Lung (tissue), 12 donors: Measurements from ENCODE around the gene ALDH1A3. TPM values are rescaled to one million over a fixed set of nuclear protein-coding genes. Genes with fewer than 3 reads are reported as not detected.

ENCODE experiments used
- ATAC-seq: fragments of 200-7000 bp; cut with Tn5 transposase; one replicate; pipeline ENCODE4 v1.9.1; 2020; ENCODE audit warnings: moderate number of reproducible peaks; ENCODE audit not compliant: insufficient read depth, low FRiP score
- DNase-seq, 3 donors: peaks; one replicate each; pipeline ENCODE4 v3.0.0-alpha.2; 2013 to 2017
- H3K27ac ChIP-seq, 2 donors: one replicate each; pipeline ENCODE4 v1.5.1; 2013; ENCODE audit warnings: mild to moderate bottlenecking in 2 of 2, moderate library complexity in 2 of 2, control low read depth in 1 of 2, inconsistent platforms in 1 of 2, low read depth in 1 of 2, low read length in 1 of 2
- H3K27me3 ChIP-seq, 3 donors: one replicate each; pipeline ENCODE4 v1.5.1; 2013; ENCODE audit warnings: low read length in 2 of 3; ENCODE audit not compliant: control insufficient read depth in 3 of 3, insufficient read depth in 3 of 3
- H3K36me3 ChIP-seq, 4 donors: one replicate each; pipeline ENCODE4 v1.5.1; 2013; ENCODE audit warnings: low read length in 4 of 4, mild to moderate bottlenecking in 1 of 4, moderate library complexity in 1 of 4; ENCODE audit not compliant: control insufficient read depth in 4 of 4, insufficient read depth in 4 of 4
- H3K4me1 ChIP-seq, 5 donors: one replicate each; pipeline ENCODE4 v1.5.1; 2013; ENCODE audit warnings: low read length in 5 of 5, mild to moderate bottlenecking in 2 of 5, moderate library complexity in 1 of 5; ENCODE audit not compliant: control insufficient read depth in 5 of 5, insufficient read depth in 5 of 5
- H3K4me3 ChIP-seq: one replicate; pipeline ENCODE4 v1.5.1; 2013; ENCODE audit warnings: mild to moderate bottlenecking, control low read depth, moderate library complexity
- H3K9ac ChIP-seq, 2 donors: one replicate each; pipeline ENCODE4 v1.5.1; 2013; ENCODE audit warnings: low read length in 2 of 2, control low read depth in 1 of 2; ENCODE audit not compliant: insufficient read depth in 1 of 2
- H3K9me3 ChIP-seq, 4 donors: one replicate each; pipeline ENCODE4 v1.5.1; 2013; ENCODE audit warnings: low read length in 3 of 4, mild to moderate bottlenecking in 1 of 4, moderate library complexity in 1 of 4; ENCODE audit not compliant: control insufficient read depth in 4 of 4, insufficient read depth in 3 of 4
- WGBS, 2 donors: extraction: QIAGEN DNeasy Blood & Tissue Kit; methylation state at CpG; one replicate each; pipeline ENCODE4 v1.1.7; 2013; 5-methylcytosine and 5-hydroxymethylcytosine counted together
- polyA plus RNA-seq, 2 donors: library from polyadenylated mRNA; stranded (reverse); fragments of 200-250 nt; gene quantifications; one replicate each; pipeline ENCODE4 v1.2.1, GENCODE V29; 2013
- total RNA-seq, 2 donors: library from RNA; depleted of rRNA in 1 of 2; stranded (reverse); fragments of >200 nt in 1 of 2; gene quantifications; one replicate each; pipeline ENCODE4 v1.2.1, GENCODE V29; 2014 to 2021
- TF ChIP-seq, protein P1 (sequence below): IDR thresholded peaks from 2 replicates; pipeline ENCODE4 v1.5.1; 2012; ENCODE audit warnings: mild to moderate bottlenecking; ENCODE audit errors: control extremely low read depth, extremely low read depth
- donor health status: control.
- donor health status: control.
- donor health status: Bipolar disorder and iron deficiency.
- donor health status: healthy.
- donor health status: DM: yes; HTN: yes; CAD: no.

The ALDH1A3 gene
- total and polyA plus RNA-seq, 4 donors = 3.0 to 18.7 (median 14.8) TPM

DNA sequence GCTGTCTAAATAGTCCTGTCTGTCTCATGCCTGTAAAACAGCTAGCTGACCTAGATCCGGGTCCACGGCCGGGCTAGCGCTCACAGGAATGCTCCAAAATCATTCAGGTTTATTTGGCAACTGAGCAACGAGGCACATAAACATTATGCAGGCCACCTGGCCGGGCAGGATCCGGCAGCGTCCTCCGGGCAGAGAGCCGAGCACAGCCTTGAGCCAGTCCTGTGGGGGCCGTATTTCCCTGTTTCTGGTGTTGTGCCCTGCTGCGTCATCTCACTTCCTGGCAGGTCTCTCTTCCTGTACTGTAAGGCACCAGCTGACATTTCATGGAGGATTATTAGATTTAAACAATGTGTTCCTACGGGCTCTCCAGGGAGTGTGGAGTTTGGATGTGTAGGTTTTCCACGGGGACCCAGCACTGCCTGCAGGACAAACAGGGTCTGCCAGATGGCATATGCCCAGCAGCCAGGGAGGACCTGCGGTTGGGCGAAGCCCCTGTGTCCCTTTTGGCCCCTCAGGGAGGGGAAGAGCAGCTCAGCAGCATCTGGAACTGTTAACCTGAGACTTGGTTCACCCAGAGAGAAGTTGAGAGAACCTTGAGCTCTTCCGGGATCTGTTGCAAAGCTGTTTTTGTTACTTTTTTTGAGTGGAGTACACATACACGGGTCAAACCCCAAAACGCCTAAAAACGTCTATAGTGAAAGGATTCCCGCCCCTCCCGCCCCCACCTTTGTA lies 23.0 kb downstream of the ALDH1A3 start:
- Histone ChIP-seq H3K27me3 (no peaks in the 10 kb centered on the region), H3K9ac (no peak overlapping the region), H3K4me3 (no peak overlapping the region), H3K27ac (peak overlapping the region; percentile 13 to 66), H3K9me3 (no peaks in the 10 kb centered on the region), H3K4me1 (peaks cover 0 to 23% (median 5%) of the 10 kb centered on the region in 5 donors), H3K36me3 (no peaks in the 10 kb centered on the region)
- 38 to 45% methylated on average over 22 of the region's 22 CpGs for WGBS, 2 donors
- DNase-seq = peak; percentile 86 to 90 (median 87)
- ATAC-seq = peak; percentile 73
- TF ChIP-seq, protein P1, sequence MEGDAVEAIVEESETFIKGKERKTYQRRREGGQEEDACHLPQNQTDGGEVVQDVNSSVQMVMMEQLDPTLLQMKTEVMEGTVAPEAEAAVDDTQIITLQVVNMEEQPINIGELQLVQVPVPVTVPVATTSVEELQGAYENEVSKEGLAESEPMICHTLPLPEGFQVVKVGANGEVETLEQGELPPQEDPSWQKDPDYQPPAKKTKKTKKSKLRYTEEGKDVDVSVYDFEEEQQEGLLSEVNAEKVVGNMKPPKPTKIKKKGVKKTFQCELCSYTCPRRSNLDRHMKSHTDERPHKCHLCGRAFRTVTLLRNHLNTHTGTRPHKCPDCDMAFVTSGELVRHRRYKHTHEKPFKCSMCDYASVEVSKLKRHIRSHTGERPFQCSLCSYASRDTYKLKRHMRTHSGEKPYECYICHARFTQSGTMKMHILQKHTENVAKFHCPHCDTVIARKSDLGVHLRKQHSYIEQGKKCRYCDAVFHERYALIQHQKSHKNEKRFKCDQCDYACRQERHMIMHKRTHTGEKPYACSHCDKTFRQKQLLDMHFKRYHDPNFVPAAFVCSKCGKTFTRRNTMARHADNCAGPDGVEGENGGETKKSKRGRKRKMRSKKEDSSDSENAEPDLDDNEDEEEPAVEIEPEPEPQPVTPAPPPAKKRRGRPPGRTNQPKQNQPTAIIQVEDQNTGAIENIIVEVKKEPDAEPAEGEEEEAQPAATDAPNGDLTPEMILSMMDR = no peak

- ATAC-seq (no peak), DNase-seq (no peak)
- Histone ChIP-seq H3K27ac (no peak overlapping the region), H3K9me3 (no peaks in the 10 kb centered on the region), H3K4me3 (no peak overlapping the region), H3K36me3 (no peaks in the 10 kb centered on the region), H3K9ac (no peak overlapping the region), H3K27me3 (no peaks in the 10 kb centered on the region), H3K4me1 (peaks cover 0 to 23% (median 5%) of the 10 kb centered on the region in 5 donors)
- WGBS, 2 donors = 71 to 84% methylated on average over 3 of the region's 3 CpGs
- TF ChIP-seq, protein P1 = no peak
These were observed 23.5 kb downstream of the ALDH1A3 start for GRCh38 chr15:100903168-100903554.

DNA sequence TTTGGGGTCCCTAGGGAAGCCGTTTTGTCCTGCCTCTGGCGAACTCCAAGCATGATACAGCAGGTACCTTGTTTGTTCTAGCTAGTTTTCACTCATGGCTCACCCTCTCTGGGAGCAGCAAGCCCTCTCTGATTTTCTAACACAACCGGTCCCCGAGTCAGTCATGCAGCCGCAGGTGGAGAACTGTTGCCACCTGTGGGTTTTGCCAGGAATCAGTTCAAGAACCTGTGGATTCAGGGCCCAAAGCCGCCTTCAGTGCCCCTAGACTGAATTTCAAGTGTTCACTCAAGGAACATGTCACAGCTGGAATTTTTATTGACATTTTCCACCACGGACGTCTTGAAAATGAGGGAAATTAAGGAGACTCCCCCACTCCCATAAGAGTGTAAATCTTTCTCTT lies 26.2 kb downstream of the ALDH1A3 start:
- ATAC-seq = no peak
- Histone ChIP-seq H3K27me3 (no peaks in the 10 kb centered on the region), H3K4me1 (peaks cover 0 to 23% (median 2%) of the 10 kb centered on the region in 5 donors), H3K36me3 (no peaks in the 10 kb centered on the region), H3K9ac (no peak overlapping the region), H3K4me3 (no peak overlapping the region), H3K27ac (no peak overlapping the region), H3K9me3 (no peaks in the 10 kb centered on the region)
- TF ChIP-seq, protein P1 = no peak
- DNase-seq = no peak
- 81 to 84% methylated on average over 8 of the region's 8 CpGs for WGBS, 2 donors
